ENCODE data around the gene DCDC2.

The DCDC2 gene

GRCh38 chr6:24197892-24198291 is 160.0 kb downstream of the DCDC2 start:
- H3K4me1 ChIP-seq (ENCODE audit: low read depth, poor library complexity, severe bottlenecking) = no peaks in the 10 kb centered on the region
- H3K9ac ChIP-seq = no peak overlapping the region
- H2AFZ ChIP-seq (ENCODE audit: low read depth) = no peak overlapping the region
- H3K4me2 ChIP-seq = no peak overlapping the region
- H3K36me3 ChIP-seq (ENCODE audit: insufficient read depth) = no peaks in the 10 kb centered on the region
- TF ChIP-seq, protein P1, sequence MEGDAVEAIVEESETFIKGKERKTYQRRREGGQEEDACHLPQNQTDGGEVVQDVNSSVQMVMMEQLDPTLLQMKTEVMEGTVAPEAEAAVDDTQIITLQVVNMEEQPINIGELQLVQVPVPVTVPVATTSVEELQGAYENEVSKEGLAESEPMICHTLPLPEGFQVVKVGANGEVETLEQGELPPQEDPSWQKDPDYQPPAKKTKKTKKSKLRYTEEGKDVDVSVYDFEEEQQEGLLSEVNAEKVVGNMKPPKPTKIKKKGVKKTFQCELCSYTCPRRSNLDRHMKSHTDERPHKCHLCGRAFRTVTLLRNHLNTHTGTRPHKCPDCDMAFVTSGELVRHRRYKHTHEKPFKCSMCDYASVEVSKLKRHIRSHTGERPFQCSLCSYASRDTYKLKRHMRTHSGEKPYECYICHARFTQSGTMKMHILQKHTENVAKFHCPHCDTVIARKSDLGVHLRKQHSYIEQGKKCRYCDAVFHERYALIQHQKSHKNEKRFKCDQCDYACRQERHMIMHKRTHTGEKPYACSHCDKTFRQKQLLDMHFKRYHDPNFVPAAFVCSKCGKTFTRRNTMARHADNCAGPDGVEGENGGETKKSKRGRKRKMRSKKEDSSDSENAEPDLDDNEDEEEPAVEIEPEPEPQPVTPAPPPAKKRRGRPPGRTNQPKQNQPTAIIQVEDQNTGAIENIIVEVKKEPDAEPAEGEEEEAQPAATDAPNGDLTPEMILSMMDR (conservative IDR thresholded peaks at IDR 0.05; ENCODE audit: low read depth, low read length) = no peak
- no peaks in the 10 kb centered on the region for H4K20me1 ChIP-seq (ENCODE audit: insufficient read depth)
- H3K27me3 ChIP-seq (ENCODE audit: insufficient read depth, low read depth) = no peaks in the 10 kb centered on the region
- H3K27ac ChIP-seq = no peak overlapping the region
- H3K4me3 ChIP-seq (IDR thresholded peaks at IDR 0.05; ENCODE audit: insufficient read depth, low read depth, low read length) = no peak overlapping the region
- no peaks in the 10 kb centered on the region for H3K79me2 ChIP-seq (ENCODE audit: insufficient read depth, low read depth)

- Histone ChIP-seq H3K9ac (no peak overlapping the region), H3K79me2 (ENCODE audit: insufficient read depth, low read depth) (no peaks in the 10 kb centered on the region), H3K27me3 (ENCODE audit: insufficient read depth, low read depth) (no peaks in the 10 kb centered on the region), H3K4me1 (ENCODE audit: low read depth, poor library complexity, severe bottlenecking) (no peaks in the 10 kb centered on the region), H3K4me2 (no peak overlapping the region), H2AFZ (ENCODE audit: low read depth) (no peak overlapping the region), H4K20me1 (ENCODE audit: insufficient read depth) (no peaks in the 10 kb centered on the region), H3K4me3 (IDR thresholded peaks at IDR 0.05; ENCODE audit: insufficient read depth, low read depth, low read length) (no peak overlapping the region), H3K27ac (no peak overlapping the region), H3K36me3 (ENCODE audit: insufficient read depth) (no peaks in the 10 kb centered on the region)
- TF ChIP-seq, protein P1 (conservative IDR thresholded peaks at IDR 0.05; ENCODE audit: low read depth, low read length) = no peak
Observed at GRCh38 chr6:24195836-24196597, 161.8 kb downstream of the DCDC2 start.

DNA sequence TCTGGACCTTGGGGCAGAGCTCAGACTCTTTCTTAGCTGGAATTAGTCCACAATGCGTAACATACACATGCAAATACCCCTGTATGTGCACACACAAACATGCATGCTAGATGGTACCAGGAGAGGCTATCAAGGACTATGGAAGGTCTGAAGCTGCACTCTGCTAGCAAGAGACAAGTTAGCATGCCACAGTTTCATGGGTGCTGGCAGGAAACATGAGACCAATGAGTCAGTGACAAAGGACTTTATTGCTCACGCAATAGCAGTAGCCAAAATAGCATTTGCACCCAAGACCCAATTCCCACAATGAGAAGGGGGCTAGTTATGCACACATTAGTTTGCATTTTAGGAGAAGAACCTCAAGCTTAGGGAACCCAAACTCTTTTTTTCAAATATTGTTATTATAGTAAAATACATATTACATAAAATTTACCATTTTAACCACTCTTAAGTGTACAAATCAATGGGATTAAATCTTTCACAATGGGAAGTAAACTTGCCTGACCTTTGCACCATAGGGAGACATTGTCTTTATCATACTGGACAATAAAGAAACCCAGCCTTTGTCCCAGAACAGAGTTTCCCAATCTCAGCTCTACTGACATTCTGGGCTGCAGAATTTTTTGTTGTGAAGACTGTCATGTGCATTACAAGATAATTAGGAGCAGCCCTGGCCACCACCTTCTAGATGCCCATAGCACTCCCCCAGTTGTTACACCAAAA is 162.7 kb downstream of the DCDC2 start:
- no peak overlapping the region for H3K4me2 ChIP-seq
- H3K79me2 ChIP-seq (ENCODE audit: insufficient read depth, low read depth) = no peaks in the 10 kb centered on the region
- TF ChIP-seq, protein P1 (conservative IDR thresholded peaks at IDR 0.05; ENCODE audit: low read depth, low read length) = no peak
- no peaks in the 10 kb centered on the region for H4K20me1 ChIP-seq (ENCODE audit: insufficient read depth)
- no peak overlapping the region for H3K9ac ChIP-seq
- no peaks in the 10 kb centered on the region for H3K36me3 ChIP-seq (ENCODE audit: insufficient read depth)
- no peak overlapping the region for H3K4me3 ChIP-seq (IDR thresholded peaks at IDR 0.05; ENCODE audit: insufficient read depth, low read depth, low read length)
- no peak overlapping the region for H3K27ac ChIP-seq
- no peaks in the 10 kb centered on the region for H3K4me1 ChIP-seq (ENCODE audit: low read depth, poor library complexity, severe bottlenecking)
- no peaks in the 10 kb centered on the region for H3K27me3 ChIP-seq (ENCODE audit: insufficient read depth, low read depth)
- no peak overlapping the region for H2AFZ ChIP-seq (ENCODE audit: low read depth)

GRCh38 chr6:24193364-24193763 is 164.5 kb downstream of the DCDC2 start:
- no peaks in the 10 kb centered on the region for H3K4me1 ChIP-seq (ENCODE audit: low read depth, poor library complexity, severe bottlenecking)
- no peaks in the 10 kb centered on the region for H3K36me3 ChIP-seq (ENCODE audit: insufficient read depth)
- no peak overlapping the region for H3K27ac ChIP-seq
- H3K9ac ChIP-seq = no peak overlapping the region
- H3K27me3 ChIP-seq (ENCODE audit: insufficient read depth, low read depth) = no peaks in the 10 kb centered on the region
- H2AFZ ChIP-seq (ENCODE audit: low read depth) = no peak overlapping the region
- no peaks in the 10 kb centered on the region for H4K20me1 ChIP-seq (ENCODE audit: insufficient read depth)
- H3K79me2 ChIP-seq (ENCODE audit: insufficient read depth, low read depth) = no peaks in the 10 kb centered on the region
- H3K4me2 ChIP-seq = no peak overlapping the region
- TF ChIP-seq, protein P1 (conservative IDR thresholded peaks at IDR 0.05; ENCODE audit: low read depth, low read length) = no peak
- H3K4me3 ChIP-seq (IDR thresholded peaks at IDR 0.05; ENCODE audit: insufficient read depth, low read depth, low read length) = no peak overlapping the region

Data from KMS-11 (cell line).